H4 (cell line): Measurements from ENCODE around the gene PTPRCAP. TPM values are rescaled to one million over a fixed set of nuclear protein-coding genes. Genes with fewer than 3 reads are reported as not detected.
"Not testable (repeated sequence)": the region's sequence is repeated elsewhere in the genome, so short reads cannot be mapped to it uniquely, and the experiment has no call there.

ENCODE experiments used
- DNase-seq: peaks from one replicate; pipeline ENCODE4 v3.0.0-alpha.2; 2015; ENCODE audit warnings: low spot score
- total RNA-seq: library from RNA; depleted of rRNA; stranded (reverse); fragments of >200 nt; shearing (Covaris generic); gene quantifications from 2 replicates; pipeline ENCODE4 v1.2.3, GENCODE V29; 2014

PTPRCAP gene
- total RNA-seq, 1 experiment from 2014 or later: 0.41 TPM

DNA sequence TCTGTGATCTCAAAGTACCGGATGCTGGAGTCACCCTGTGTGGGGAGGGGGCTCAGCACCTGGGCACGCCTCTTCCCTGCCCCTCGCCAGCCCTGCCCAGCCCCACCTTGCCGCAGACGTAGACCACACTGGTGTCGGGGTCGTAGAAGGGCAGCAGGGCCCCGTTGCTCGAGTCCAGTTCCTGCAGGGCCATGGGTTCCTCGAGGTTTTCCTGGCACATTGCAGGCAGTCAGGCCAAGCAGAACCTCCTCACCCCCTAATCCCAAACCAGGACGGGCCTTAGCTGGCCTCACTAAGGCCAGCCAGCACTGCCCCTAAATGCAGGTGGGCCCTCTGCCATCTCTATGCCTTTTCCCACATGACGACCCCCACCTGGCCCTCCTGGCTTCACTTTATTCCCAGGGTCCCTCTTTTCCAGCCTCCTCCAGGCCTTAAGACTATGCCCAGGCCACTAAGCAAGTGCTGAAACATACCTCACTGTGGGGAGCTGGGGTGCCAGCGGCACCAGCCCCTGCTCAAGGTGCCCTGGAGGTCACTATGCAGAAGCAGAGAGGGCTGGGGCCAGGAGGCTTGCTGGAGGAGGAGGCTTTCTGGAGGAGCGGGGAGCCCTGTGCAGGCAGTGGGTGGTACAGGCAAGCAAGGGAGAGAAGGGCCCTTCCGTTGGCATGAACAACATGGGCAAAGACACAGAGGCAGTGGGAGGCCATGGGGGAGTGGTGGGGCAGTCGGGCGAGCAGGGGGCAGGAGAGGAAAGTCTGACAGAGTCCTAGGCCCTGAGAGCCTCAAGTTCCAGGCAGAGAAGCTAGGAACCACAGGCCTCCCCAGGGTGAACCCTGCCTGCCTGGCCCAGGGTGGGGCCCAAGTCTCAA is 3.0 kb upstream of the PTPRCAP start:
- DNase-seq: no peak

DNA sequence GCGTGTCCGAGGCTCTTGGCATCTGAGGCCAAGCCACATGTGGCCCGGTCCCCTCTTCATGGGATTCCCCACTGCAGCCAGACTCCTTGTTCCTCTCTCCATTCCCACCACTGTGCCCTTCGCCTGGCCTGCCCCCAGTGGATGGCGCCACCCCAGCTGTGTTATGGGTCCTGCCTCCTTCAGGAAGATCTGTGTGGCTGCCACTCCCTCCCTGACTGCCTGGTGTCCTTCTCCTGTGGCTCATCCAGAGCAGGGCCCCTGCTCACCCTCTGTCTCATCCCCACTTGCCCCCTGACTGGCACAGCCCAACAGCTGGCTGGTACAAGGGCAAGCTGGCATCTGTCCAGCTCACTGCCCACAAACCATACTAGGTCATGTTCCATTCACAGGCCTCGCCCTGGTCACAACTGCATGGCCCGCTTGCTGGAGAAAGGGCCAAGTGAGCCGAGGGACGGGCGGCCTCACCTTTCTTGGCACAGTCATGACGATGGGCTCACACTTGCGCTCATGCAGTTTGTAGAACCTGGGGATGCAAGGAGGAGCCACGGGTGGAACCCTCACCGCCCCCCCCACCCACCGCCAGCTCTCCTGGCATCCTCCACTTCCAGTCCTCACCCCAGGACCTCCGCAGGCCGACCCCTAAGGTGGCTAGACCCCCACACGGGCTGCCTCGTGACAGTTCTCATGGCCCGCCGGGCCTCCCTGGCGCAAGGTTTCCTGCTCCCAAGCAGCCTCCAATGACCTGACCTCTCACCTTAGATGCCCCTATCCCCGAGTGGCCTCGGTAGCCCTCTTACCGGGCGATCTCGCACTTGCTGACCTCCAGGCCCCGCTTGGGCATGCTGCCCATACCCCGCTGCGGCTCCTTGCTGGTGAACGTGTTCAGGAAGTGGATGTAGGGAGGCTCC is 2.1 kb upstream of the PTPRCAP start:
- DNase-seq: peak; percentile 39

DNA sequence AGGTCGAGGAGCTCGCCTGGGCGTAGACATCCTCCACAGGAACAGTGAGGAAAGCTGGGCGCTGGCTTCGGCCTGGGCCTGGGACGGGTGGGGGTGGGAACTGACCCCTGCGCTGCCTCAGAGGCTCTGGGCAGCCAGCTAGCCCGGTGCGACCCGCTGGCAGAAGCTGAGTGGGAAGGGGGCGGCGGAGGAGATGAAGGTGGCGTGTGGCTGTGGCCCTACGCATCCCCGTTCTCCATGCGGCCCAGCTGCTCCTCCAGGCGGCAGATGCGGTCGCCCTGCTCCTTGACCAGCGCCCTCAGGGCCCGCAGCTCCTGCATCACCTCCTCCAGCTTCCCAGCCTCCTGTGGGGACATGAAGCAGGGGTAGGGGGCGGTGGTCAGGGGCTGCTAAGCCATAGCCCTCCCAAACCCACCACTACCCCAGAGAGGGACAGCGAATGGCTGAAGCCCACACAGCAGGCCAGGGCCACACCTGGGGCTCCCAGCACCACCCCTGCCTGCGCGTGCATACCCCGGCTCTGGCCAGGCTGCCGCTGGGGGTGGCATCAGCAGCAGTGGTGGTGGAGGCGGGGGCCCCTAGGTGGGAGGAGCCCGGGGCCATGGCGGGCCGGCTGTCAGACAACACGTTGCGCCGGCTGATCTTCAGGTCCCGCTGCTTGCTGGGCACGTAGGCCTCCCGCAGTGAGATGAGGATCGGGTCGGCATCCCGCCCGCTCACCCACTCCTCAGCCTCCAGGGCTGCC is 848 bp upstream of the PTPRCAP start:
- no peak for DNase-seq

DNA sequence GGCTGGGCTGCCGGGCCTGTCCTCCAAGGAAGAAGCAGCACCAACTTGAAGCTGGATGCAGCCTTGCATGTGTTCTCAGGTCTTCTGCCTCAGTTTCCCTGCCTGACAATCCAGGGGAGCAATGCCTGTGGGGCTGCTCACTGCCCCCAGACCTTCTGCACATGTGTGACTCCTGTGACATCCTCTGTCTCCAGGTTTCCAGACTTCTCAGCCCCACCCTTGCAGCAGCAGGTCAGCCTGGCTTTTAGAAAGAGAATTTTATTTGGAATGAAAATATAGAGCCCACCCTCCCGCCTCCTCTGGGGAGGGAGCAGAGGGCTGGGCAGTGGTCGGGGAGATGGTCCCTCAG is 301 bp upstream of the PTPRCAP start:
- no peak for DNase-seq

DNA sequence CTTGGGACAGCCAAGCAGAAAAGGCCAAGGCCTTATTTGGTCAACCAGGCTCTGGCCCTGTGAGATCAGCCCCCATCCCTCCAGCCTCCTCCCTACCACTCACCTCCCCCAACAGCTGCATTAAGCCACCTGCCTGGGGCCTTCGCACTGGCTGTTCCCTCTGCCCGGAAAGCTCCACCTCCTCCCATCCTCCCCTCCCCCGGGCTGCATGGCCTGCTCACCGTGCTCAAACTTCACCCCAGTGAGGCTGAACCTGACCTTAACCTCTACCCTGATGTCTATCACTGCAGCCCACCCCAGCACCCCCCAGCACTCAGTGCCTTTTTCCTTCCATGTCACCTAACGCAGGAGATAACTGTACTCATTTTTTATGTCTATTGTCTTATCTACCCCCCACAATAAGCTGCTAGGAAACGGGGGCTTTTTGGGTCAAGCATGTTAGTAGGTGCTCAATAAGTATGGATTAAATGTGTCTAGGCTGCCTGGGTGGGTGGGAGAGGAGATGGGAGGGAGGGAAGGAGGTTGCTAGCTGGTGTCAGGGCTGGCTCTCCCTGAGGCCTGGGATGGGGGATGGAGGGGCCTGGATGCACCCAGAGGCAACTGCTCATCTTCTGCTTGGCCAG is 912 bp downstream of the PTPRCAP start:
- DNase-seq: peak; percentile 33

DNA sequence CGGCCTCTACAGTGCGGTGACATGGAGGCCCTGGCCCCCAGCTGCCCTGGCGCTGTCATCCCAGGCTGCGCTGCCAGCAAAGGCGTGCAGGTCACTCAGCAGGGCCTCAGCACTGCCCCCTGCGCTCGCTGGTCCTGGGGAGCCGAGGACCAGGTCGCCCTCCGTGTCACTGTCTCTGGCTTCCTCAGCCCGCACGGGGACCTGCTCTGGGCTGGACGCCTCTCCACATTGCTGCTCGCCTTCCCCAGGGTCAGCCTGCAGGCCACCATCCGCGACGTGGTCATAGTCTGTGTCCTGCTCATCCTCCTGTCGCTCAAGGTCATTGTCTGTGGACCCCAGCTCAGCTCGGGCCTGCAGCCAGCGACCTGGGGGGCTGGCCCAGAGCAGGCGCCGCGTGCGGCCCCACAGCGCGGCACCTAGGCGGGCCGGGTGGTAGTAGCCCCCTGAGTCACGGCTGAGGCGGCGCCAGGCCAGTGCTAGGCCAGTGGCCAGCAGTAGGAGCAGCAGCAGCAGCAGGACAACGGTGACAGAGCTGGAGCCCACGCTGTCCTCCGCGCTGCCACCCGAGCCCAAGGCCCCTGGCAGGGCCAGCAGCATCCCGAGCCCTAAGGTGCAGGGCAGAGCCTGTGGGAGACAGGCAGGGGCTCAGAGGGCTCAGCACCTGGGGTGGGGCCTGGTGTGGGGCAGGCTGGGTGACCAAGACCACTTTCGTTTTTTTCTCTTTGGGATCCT is 1.6 kb downstream of the PTPRCAP start:
- no peak for DNase-seq

DNA sequence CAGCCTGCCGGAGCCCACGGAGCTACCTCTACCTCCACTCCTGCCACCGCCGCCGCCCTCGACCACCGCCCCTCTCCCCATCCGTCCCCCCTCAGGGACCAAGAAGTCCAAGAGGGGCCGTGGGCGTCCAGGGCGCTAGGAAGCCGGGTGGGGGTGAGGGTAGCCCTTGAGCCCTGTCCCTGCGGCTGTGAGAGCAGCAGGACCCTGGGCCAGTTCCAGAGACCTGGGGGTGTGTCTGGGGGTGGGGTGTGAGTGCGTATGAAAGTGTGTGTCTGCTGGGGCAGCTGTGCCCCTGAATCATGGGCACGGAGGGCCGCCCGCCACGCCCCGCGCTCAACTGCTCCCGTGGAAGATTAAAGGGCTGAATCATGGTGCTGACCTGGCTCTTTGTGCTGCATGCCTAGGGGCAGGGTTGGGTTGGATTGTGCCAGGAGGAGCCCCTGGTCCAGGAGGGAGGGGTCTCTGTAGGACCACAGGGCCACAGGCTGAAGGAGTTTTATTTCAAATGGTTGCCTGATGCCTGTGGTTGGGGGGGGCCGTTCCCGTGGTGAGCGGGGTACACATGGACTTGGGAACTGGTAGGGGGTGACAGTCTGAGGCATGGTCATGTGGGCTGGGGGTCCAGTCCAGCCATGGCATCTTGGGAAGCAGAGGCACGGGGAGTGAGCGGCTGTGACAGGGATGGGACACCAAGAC is 2.3 kb downstream of the PTPRCAP start:
- DNase-seq: no peak

DNA sequence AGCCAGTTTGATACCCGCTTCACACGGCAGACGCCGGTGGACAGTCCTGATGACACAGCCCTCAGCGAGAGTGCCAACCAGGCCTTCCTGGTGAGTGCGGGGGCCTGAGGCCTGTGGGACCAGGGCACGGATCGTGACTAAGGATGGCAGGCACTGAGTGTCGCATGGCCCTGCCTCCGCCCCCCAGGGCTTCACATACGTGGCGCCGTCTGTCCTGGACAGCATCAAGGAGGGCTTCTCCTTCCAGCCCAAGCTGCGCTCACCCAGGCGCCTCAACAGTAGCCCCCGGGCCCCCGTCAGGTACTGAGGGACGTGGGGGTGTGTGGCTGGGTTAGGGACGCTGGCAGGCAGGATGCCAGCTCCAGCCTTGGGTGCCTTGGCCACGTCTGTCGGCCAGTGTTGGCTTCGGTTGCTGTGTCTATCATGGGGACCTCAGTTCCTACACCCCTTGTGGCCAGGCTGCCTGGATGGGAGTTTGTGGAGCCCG is 3.0 kb downstream of the PTPRCAP start:
- DNase-seq: no peak

DNA sequence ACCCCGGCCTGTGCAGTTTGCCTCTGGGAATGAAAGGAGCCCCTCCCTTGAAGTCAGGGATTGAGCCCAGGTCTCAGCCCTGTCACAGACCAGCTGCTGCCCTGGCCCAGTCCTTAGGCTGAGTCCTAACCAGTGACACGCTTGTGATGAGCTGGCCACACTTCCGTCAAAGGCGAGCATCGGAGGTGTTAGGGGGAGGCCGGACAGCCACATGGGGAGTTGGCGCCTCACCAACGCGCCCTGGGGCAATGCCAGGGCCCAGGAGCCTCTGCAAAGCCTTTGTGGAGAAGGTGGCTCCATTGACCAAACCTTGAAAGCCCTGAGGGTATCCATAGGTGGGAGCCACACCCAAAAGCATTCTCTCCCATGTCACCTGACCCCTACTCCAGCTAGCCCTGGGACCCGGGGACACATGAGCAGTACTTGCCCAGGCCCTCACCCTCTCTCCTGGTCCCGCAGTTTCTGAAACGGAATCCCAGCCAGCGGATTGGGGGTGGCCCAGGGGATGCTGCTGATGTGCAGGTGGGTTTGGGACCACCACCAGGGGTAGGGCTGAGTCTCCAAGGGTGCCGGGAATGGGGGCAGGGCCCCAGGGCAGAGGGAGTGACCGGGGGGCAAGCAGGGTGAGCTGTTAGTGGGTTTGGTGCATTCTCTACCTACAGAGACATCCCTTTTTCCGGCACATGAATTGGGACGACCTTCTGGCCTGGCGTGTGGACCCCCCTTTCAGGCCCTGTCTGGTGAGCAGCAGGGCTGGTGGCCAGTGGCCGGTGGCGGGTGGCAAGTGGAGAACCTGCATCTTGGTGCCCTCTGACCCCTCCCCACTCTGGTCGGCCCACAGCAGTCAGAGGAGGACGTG is 3.7 kb downstream of the PTPRCAP start:
- no peak for DNase-seq

DNA sequence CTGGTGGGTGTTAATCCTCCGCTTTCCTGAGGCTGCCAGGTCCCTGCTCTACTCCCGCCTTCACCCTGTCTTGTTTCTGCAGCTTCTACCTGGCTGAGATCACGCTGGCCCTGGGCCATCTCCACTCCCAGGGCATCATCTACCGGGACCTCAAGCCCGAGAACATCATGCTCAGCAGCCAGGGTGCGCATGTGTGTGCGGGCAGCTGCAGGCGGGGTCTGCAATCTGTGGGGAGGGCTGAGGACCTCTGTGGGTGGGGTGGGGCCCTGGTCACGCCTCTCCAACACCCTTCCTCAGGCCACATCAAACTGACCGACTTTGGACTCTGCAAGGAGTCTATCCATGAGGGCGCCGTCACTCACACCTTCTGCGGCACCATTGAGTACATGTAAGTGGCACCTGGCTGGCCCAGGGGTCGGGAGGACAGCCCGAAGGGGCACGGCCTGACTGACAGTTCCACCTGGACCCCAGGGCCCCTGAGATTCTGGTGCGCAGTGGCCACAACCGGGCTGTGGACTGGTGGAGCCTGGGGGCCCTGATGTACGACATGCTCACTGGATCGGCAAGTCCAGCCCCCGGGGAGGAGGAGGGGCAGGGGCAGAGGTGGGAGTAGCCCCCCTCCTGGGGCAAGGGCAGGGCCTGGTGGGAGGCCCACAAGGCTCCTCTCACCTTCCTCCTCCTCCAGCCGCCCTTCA is 4.7 kb downstream of the PTPRCAP start:
- DNase-seq: no peak

DNA sequence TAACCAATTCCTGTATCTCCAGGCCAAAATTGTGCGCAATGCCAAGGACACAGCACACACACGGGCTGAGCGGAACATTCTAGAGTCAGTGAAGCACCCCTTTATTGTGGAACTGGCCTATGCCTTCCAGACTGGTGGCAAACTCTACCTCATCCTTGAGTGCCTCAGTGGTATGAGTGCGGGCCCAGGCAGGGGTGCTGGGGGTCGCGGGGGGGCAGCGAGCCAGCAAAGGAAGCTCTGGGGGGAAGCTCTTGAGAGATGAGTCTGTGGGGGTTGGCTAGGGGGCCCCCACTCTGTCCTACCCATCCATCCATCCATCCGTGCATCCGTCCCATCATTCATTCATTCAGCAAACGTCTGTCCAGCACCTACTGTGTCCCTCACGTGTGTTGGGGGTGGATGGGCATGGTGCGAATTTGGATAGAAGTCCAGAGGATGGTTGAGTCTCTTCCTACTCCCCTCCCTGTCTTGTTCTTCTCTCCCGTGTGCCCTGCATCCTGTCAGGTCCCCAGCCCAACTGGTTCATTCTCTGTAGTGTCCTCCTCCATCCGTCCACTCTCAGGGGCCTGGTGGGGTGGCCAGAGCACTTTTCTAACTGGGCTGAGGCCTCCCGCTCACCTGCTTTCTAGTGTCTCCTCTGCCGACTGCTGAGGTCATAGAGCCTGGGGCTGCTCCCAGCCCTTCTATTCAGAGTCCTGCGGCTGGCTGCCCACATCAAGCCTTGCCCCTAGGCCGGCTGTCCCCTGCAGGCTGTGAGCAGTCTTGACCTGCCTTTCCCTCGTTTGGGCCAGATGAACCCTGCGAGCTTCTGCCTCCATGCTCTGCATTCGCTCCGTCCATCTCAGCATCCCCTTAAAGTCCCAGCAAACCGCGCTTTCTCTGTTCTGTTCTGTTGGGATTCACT is 5.9 kb downstream of the PTPRCAP start:
- DNase-seq: no peak

DNA sequence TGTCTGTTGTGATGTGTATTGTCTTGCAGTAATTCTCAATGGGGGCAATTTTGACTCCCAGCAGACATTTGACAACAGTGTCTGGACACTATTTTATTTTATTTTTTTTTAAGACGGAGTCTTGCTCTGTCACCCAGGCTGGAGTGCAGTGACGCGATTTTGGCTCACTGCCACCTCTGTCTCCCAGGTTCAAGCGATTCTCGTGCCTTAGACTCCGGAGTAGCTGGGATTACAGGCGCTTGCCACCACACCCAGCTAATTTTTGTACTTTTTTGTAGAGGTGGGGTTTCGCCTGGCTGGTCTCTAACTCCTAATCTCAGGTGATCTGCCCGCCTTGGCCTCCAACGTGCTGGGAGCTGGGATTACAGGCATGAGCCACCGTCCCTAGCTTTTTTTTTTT is 7.8 kb downstream of the PTPRCAP start:
- no peak for DNase-seq

DNA sequence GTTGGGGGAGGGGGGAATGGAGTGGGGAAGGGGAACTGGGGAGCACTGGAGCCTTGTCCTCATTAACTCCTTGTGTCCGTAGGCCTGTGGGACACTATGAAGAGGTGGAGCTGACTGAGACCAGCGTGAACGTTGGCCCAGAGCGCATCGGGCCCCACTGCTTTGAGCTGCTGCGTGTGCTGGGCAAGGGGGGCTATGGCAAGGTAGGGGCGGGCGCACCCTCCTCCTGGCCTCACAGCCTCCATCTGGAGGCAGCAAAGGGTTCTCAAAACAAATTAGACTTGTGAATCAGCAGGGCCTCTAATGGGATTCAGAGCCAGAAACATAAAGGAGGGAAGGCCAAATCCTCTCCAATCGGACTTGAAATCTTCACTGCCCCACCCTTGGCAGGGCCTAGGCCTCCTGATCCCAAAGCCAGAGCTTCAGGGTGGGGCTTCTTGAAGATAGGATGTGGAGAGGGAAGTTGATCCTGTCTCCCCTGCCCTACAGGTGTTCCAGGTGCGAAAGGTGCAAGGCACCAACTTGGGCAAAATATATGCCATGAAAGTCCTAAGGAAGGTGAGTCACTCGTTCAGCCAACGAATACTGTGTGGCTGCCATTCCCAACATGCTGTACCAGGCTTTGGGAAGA is 8.3 kb downstream of the PTPRCAP start:
- DNase-seq: no peak

DNA sequence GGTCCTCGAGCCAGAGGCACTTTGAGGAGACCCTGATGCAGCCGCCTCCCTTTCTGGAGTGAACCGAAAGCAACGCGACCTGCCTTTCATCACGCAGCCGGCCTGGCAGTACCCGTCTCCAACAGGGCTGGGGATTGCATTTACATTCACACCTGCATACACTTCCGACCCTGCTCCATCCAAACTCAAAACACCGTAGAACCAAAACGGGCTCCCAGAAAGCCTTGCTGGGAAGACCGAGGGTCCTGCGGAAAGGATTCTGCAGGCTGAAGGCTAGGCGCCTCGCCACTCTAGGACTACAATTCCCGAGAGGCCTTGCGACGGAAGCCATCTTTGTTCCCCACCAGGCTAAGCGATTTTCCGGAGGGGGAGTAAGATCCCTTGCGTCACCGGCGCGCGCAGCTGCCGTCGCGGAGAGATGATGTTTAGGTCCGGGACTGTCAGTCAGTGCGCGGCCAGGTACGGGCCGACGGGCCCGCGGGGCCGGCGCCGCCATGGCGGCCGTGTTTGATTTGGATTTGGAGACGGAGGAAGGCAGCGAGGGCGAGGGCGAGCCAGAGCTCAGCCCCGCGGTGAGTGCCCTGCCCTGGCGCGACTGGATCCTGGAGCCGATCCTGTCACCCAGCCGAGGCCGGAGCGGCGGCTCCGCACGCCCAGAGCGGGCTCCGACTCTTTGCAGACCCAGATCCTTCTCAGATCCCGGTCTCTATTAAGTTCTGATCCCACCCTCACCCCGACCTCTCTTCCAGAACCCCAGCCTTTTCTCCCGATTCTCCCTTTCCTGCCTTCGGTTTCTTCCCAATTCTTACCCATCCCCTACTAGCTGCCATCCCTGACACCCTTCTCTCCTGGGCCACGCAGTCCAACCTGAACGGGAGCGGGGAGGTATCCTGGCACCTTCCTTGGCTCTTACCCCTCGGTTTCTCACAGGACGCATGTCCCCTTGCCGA is 9.2 kb downstream of the PTPRCAP start, which contains the start of gene RPS6KB2:
Gene RPS6KB2, plus strand, starts transcription at position 443 of the 950 bp plus-strand sequence. Its CDS starts 52 bp downstream, at position 495.
- DNase-seq: peak; percentile 94

DNA sequence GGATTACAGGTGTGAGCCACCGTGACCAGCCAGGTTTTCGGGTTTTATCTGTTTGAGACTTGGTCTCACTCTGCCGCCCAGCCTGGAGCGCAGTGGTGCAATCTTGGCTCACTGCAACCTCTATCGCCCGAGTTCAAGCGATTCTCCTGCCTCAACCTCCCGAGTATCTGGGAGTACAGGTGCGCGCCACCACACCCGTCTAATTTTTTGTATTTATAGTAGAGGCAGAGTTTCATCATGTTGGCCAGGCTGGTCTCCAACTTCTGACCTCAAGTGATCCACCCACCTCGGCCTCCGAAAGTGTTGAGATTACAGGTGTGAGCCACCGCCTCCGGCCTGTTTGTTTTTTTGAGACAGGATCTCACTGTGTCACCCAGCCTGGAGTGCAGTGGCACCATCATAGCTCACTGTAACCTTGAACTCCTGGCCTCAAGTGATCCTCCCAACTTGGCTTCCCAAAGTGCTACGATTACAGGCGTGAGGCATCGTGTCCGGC is 10.1 kb downstream of the PTPRCAP start:
- DNase-seq: not testable (repeated sequence)
